Gastroesophageal sphincter (tissue), 2 donors: ENCODE measurements around the gene SPCS2.

Experiments used
- EP300 ChIP-seq: sonication (generic); formaldehyde crosslinking; IDR thresholded peaks from one replicate; pipeline ENCODE4 v1.6.1; 2017; ENCODE audit warnings: antibody characterized with exemption, mild to moderate bottlenecking
- POLR2A ChIP-seq, 2 donors: fragments of 450-650 bp; IDR thresholded peaks; one replicate each; pipeline ENCODE4 v1.6.1; 2017; ENCODE audit warnings: antibody characterized with exemption in 2 of 2, mild to moderate bottlenecking in 2 of 2, moderate library complexity in 1 of 2

DNA sequence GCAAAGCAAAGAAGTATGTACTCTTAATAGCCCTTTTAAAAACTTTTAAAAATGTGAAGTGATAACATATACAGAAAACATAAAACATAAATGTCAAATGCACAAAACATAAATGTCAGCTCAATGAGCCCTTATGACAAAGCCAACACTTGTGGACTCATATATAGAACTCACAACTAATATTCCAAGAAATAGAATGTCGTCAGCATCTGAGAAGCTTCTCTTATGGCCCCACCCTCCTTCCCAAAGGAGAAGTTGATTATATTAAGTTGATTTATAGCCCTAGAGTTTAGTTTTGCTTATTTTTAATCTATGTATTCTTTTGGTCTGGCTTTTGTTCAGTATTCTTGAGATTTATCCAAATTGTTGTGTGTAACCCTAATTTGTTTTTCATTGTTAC lies 53.5 kb downstream of the SPCS2 start:
- no peak for TF ChIP-seq POLR2A (IDR thresholded peaks at IDR 0.05)
- TF ChIP-seq EP300 = no peak
